Pancreas (tissue), 10 donors: ENCODE data around the gene SLCO2A1. TPM values are rescaled to one million over a fixed set of nuclear protein-coding genes. Genes with fewer than 3 reads are reported as not detected.

Experiments
- ATAC-seq, 4 donors: fragments of 200-7000 bp; cut with Tn5 transposase; one replicate each; pipeline versions ENCODE4 v1.8.0 to v1.9.1; 2020; ENCODE audit warnings: mild to moderate bottlenecking in 4 of 4, moderate library complexity in 4 of 4
- DNase-seq, 6 donors: peaks; one replicate each; pipeline ENCODE4 v3.0.0-alpha.2; 2020
- FAIRE-seq: peaks from 2 replicates; lab custom pipeline; 2012; peaks lifted over from hg19 to GRCh38; lab: Jason Lieb, UNC
- H3K27ac ChIP-seq, 4 donors: fragments of 200-600 bp; sonication (generic); 1 replicate in 3 of 4; 2 replicates in 1 of 4; pipeline versions ENCODE4 v1.5.0 to v1.8.0; 2020
- H3K27me3 ChIP-seq, 4 donors: fragments of 200-600 bp; one replicate each; pipeline ENCODE4 v1.8.0; 2021
- H3K36me3 ChIP-seq, 3 donors: fragments of 200-600 bp; sonication (generic) in 1 of 3; one replicate each; pipeline versions ENCODE4 v1.5.0 to v1.8.0; 2020 to 2021
- H3K4me1 ChIP-seq, 3 donors: fragments of 200-600 bp; one replicate each; pipeline ENCODE4 v1.8.0; 2021
- H3K4me3 ChIP-seq, 4 donors: fragments of 200-600 bp; sonication (generic) in 2 of 4; one replicate each; pipeline versions ENCODE4 v1.5.0 to v1.8.0; 2020 to 2021
- H3K9me3 ChIP-seq, 4 donors: fragments of 200-600 bp; one replicate each; pipeline ENCODE4 v1.8.0; 2021
- CTCF ChIP-seq, 4 donors: fragments of 200-600 bp; sonication (generic) in 3 of 4; IDR thresholded peaks; one replicate each; pipeline versions ENCODE4 v1.5.0 to v1.8.0; 2021; ENCODE audit warnings: antibody characterized with exemption in 4 of 4
- WGBS, 2 donors: extraction: QIAGEN DNeasy Blood & Tissue Kit; methylation state at CpG; one replicate each; pipeline ENCODE4 v1.1.7; 2013; 5-methylcytosine and 5-hydroxymethylcytosine counted together
- intact Hi-C, 3 donors: fragments of 100-400 bp; cut with DNase I; formaldehyde crosslinking; loops; one replicate each; pipeline versions ENCODE4 v1.11.1 to v1.14.2; 2022
- polyA plus RNA-seq, 2 donors: library from polyadenylated mRNA; stranded (reverse); fragments of 200-250 nt; gene quantifications; one replicate each; pipeline ENCODE4 v1.2.3, GENCODE V29; 2013
- total RNA-seq, 6 donors: library from RNA; stranded (reverse); fragmentation: NEBNext Ultra II Directional in 4 of 6; extraction: Animal tissue kit (Norgen Biotek cat#: 25700) in 4 of 6; gene quantifications; one replicate each; pipeline versions ENCODE4 v1.2.1 to v1.2.4, GENCODE V29; 2021 to 2023
- donor health status: healthy with polysubstance abuse.
- donor health status: DM: no; HTN: no; CAD: no; lungs with moderate emphysema.
- donor health status: DM: no; HTN: no; CAD: no.
- donor health status: control.
- donor health status: control.
- donor health status: Bipolar disorder and iron deficiency.
- donor health status: DM: yes; HTN: yes; CAD: no.
- donor health status: DM: no; HTN: no; CAD: no.
- donor health status: DM: no; HTN: no; CAD: no.
- donor health status: DM: yes; HTN: yes; CAD: no.

SLCO2A1 gene
- total and polyA plus RNA-seq, 8 donors: 4.6 to 17.5 (median 10.4) TPM

- no peak for ATAC-seq
- no peak for FAIRE-seq
- no peak overlapping the region for H3K4me3 ChIP-seq
- no peak for DNase-seq
- H3K36me3 ChIP-seq: no peaks in the 10 kb centered on the region
- no peaks in the 10 kb centered on the region for H3K4me1 ChIP-seq
- WGBS, 2 donors: 88 to 93% methylated on average over 7 of the region's 7 CpGs
- no peak overlapping the region for H3K27ac ChIP-seq
- no peaks in the 10 kb centered on the region for H3K9me3 ChIP-seq
- no peaks in the 10 kb centered on the region for H3K27me3 ChIP-seq
- no peak for TF ChIP-seq CTCF (IDR thresholded peaks at IDR 0.05)
- intact Hi-C loops: no loop called here
These were observed 44.8 kb downstream of the SLCO2A1 start for GRCh38 chr3:133984975-133985374.

GRCh38 chr3:133983576-133984560 is 45.9 kb downstream of the SLCO2A1 start:
- TF ChIP-seq CTCF (IDR thresholded peaks at IDR 0.05): no peak
- ATAC-seq (no peak), DNase-seq (no peak), FAIRE-seq (no peak)
- Histone ChIP-seq H3K4me3 (no peak overlapping the region), H3K27ac (no peak overlapping the region), H3K4me1 (no peaks in the 10 kb centered on the region), H3K9me3 (no peaks in the 10 kb centered on the region), H3K27me3 (no peaks in the 10 kb centered on the region), H3K36me3 (no peaks in the 10 kb centered on the region)
- intact Hi-C loops: no loop called here
- WGBS, 2 donors: 87 to 96% methylated on average over 9 of the region's 9 CpGs

GRCh38 chr3:133983126-133983525 is 46.6 kb downstream of the SLCO2A1 start:
- H3K4me1 ChIP-seq: no peaks in the 10 kb centered on the region
- no peaks in the 10 kb centered on the region for H3K9me3 ChIP-seq
- ATAC-seq (no peak), DNase-seq (no peak), FAIRE-seq (no peak)
- H3K4me3 ChIP-seq: no peak overlapping the region
- H3K27ac ChIP-seq: no peak overlapping the region
- H3K27me3 ChIP-seq: no peaks in the 10 kb centered on the region
- WGBS, 2 donors: 62 to 71% methylated on average over 7 of the region's 7 CpGs
- intact Hi-C loops: no loop called here
- no peaks in the 10 kb centered on the region for H3K36me3 ChIP-seq
- TF ChIP-seq CTCF (IDR thresholded peaks at IDR 0.05): no peak

- no peaks in the 10 kb centered on the region for H3K4me1 ChIP-seq
- DNase-seq (no peak), ATAC-seq (no peak), FAIRE-seq (no peak)
- no peak for TF ChIP-seq CTCF (IDR thresholded peaks at IDR 0.05)
- intact Hi-C loops: no loop called here
- no peaks in the 10 kb centered on the region for H3K9me3 ChIP-seq
- H3K36me3 ChIP-seq: no peaks in the 10 kb centered on the region
- H3K27me3 ChIP-seq: no peaks in the 10 kb centered on the region
- H3K27ac ChIP-seq: no peak overlapping the region
- no peak overlapping the region for H3K4me3 ChIP-seq
- 85 to 87% methylated on average over 4 of the region's 4 CpGs for WGBS, 2 donors
These were observed 49.2 kb downstream of the SLCO2A1 start for GRCh38 chr3:133980550-133980949.

DNA sequence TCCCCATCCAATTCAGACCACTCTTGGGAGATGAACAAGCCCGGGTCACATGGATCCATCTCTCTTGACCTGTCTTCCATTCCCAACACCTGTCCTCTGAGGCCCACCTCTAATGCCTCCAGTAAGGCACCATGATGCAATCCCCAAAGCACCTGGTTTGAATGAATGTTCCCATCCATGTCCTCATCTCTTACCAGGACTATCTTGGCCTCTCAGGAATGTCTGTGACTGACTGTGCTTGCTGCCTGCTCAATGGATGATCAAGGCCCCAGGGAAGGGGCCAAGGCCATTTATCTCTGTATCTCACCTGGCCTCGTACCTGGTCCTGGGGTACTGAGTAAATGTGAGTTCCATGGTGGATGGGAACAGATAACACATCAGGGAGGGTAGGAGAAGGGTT is 49.7 kb downstream of the SLCO2A1 start:
- intact Hi-C loops: no loop called here
- no peaks in the 10 kb centered on the region for H3K36me3 ChIP-seq
- no peaks in the 10 kb centered on the region for H3K4me1 ChIP-seq
- no peaks in the 10 kb centered on the region for H3K27me3 ChIP-seq
- no peak overlapping the region for H3K4me3 ChIP-seq
- no peak for ATAC-seq
- H3K9me3 ChIP-seq: no peaks in the 10 kb centered on the region
- H3K27ac ChIP-seq: no peak overlapping the region
- no peak for DNase-seq
- no peak for FAIRE-seq
- no peak for TF ChIP-seq CTCF (IDR thresholded peaks at IDR 0.05)
- WGBS, 2 donors: 84 to 91% methylated on average over 2 of the region's 2 CpGs
